Measurements from ENCODE around the gene MBNL2.
"Not testable (repeated sequence)": the region's sequence is repeated elsewhere in the genome, so short reads cannot be mapped to it uniquely, and the experiment has no call there.

The MBNL2 gene

GRCh38 chr13:97347255-97347932 lies 125.3 kb downstream of the MBNL2 start:
- no peak for DNase-seq (ENCODE audit: low read depth in 2 of 2)

GRCh38 chr13:97348569-97349100 lies 126.5 kb downstream of the MBNL2 start:
- no peak for DNase-seq (ENCODE audit: low read depth in 2 of 2)

GRCh38 chr13:97352012-97352411 lies 129.9 kb downstream of the MBNL2 start:
- not testable (repeated sequence) for DNase-seq (ENCODE audit: low read depth in 2 of 2)

GRCh38 chr13:97352815-97353214 lies 130.7 kb downstream of the MBNL2 start:
- DNase-seq (ENCODE audit: low read depth in 2 of 2) = no peak

- DNase-seq (ENCODE audit: low read depth in 2 of 2) = no peak
Measured at GRCh38 chr13:97353927-97354675, 132.0 kb downstream of the MBNL2 start.

GRCh38 chr13:97354808-97355207 lies 132.7 kb downstream of the MBNL2 start:
- DNase-seq (ENCODE audit: low read depth in 2 of 2) = no peak

GRCh38 chr13:97356592-97356991 lies 134.5 kb downstream of the MBNL2 start:
- DNase-seq (ENCODE audit: low read depth in 2 of 2) = no peak

- peak; percentile 37 to 44 for DNase-seq (ENCODE audit: low read depth in 2 of 2)
Measured at GRCh38 chr13:97359181-97360057, 137.3 kb downstream of the MBNL2 start.

GRCh38 chr13:97360610-97361009 lies 138.5 kb downstream of the MBNL2 start:
- DNase-seq (ENCODE audit: low read depth in 2 of 2) = no peak

- no peak for DNase-seq (ENCODE audit: low read depth in 2 of 2)
Measured at GRCh38 chr13:97364031-97364430, 141.9 kb downstream of the MBNL2 start.

- no peak for DNase-seq (ENCODE audit: low read depth in 2 of 2)
Measured at GRCh38 chr13:97364827-97365226, 142.7 kb downstream of the MBNL2 start.

- no peak for DNase-seq (ENCODE audit: low read depth in 2 of 2)
Measured at GRCh38 chr13:97366172-97366688, 144.1 kb downstream of the MBNL2 start.

- peak in 1 of 2 experiments; percentile 38 for DNase-seq (ENCODE audit: low read depth in 2 of 2)
Measured at GRCh38 chr13:97367016-97367822, 145.1 kb downstream of the MBNL2 start.

GRCh38 chr13:97369261-97369893 lies 147.2 kb downstream of the MBNL2 start:
- no peak for DNase-seq (ENCODE audit: low read depth in 2 of 2)

- DNase-seq (ENCODE audit: low read depth in 2 of 2) = no peak
Measured at GRCh38 chr13:97371486-97372109, 149.5 kb downstream of the MBNL2 start.

GRCh38 chr13:97372936-97373335 lies 150.8 kb downstream of the MBNL2 start:
- no peak for DNase-seq (ENCODE audit: low read depth in 2 of 2)

GRCh38 chr13:97373787-97374186 lies 151.7 kb downstream of the MBNL2 start:
- DNase-seq (ENCODE audit: low read depth in 2 of 2) = no peak

- DNase-seq (ENCODE audit: low read depth in 2 of 2) = no peak
Measured at GRCh38 chr13:97376981-97377380, 154.8 kb downstream of the MBNL2 start.

- DNase-seq (ENCODE audit: low read depth in 2 of 2) = no peak
Measured at GRCh38 chr13:97379386-97379785, 157.3 kb downstream of the MBNL2 start.

GRCh38 chr13:97380696-97381095 lies 158.6 kb downstream of the MBNL2 start:
- DNase-seq (ENCODE audit: low read depth in 2 of 2) = no peak
